Fibroblast of the conjunctiva (primary cell): ENCODE data around the gene USP43.

Experiments used
- DNase-seq: peaks from one replicate; pipeline ENCODE4 v3.0.0-alpha.2; 2010; ENCODE audit warnings: low read depth

The USP43 gene

GRCh38 chr17:9666461-9667050, 21.2 kb downstream of the USP43 start:
- DNase-seq: no peak

- no peak for DNase-seq
Observed at GRCh38 chr17:9668517-9668916, 23.2 kb downstream of the USP43 start.

- DNase-seq: no peak
Observed at GRCh38 chr17:9669551-9670008, 24.3 kb downstream of the USP43 start.

- no peak for DNase-seq
Observed at GRCh38 chr17:9670596-9670995, 25.3 kb downstream of the USP43 start.

GRCh38 chr17:9671559-9671958, 26.2 kb downstream of the USP43 start:
- no peak for DNase-seq

GRCh38 chr17:9672266-9672665, 26.9 kb downstream of the USP43 start:
- no peak for DNase-seq

GRCh38 chr17:9672691-9673090, 27.4 kb downstream of the USP43 start:
- no peak for DNase-seq

- no peak for DNase-seq
Observed at GRCh38 chr17:9676084-9676483, 30.8 kb downstream of the USP43 start.

- DNase-seq: no peak
Observed at GRCh38 chr17:9676820-9677310, 31.5 kb downstream of the USP43 start.

GRCh38 chr17:9677411-9677810, 32.1 kb downstream of the USP43 start:
- DNase-seq: no peak

- no peak for DNase-seq
Observed at GRCh38 chr17:9677896-9678295, 32.6 kb downstream of the USP43 start.

- no peak for DNase-seq
Observed at GRCh38 chr17:9684955-9685621, 39.8 kb downstream of the USP43 start.

- DNase-seq: no peak
Observed at GRCh38 chr17:9693755-9694154, 48.4 kb downstream of the USP43 start.

- no peak for DNase-seq
Observed at GRCh38 chr17:9696279-9697044, 51.1 kb downstream of the USP43 start.

GRCh38 chr17:9700136-9700535, 54.8 kb downstream of the USP43 start:
- DNase-seq: no peak

GRCh38 chr17:9700754-9701476, 55.6 kb downstream of the USP43 start:
- no peak for DNase-seq

GRCh38 chr17:9702482-9702881, 57.2 kb downstream of the USP43 start:
- DNase-seq: no peak

GRCh38 chr17:9702914-9703780, 57.8 kb downstream of the USP43 start:
- no peak for DNase-seq

- no peak for DNase-seq
Observed at GRCh38 chr17:9703781-9704082, 58.4 kb downstream of the USP43 start.

- no peak for DNase-seq
Observed at GRCh38 chr17:9705745-9706144, 60.4 kb downstream of the USP43 start.

GRCh38 chr17:9707948-9708347, 62.6 kb downstream of the USP43 start:
- no peak for DNase-seq

- DNase-seq: no peak
Observed at GRCh38 chr17:9714801-9715200, 69.5 kb downstream of the USP43 start.
